ENCODE measurements around the gene TLN1. TPM values are rescaled to one million over a fixed set of nuclear protein-coding genes. Genes with fewer than 3 reads are reported as not detected.

The TLN1 gene
- total RNA-seq, 5 donors from 2014 or later (not counting 1 experiment from before 2014, with no cell fraction given) = 229 to 366 (median 294) TPM

- Histone ChIP-seq H3K9me3 (no peaks in the 10 kb centered on the region), H3K4me1 (ENCODE audit: control insufficient read depth in 1 of 2, extremely low read depth in 1 of 2, insufficient read depth in 2 of 2, low read length in 2 of 2) (peaks cover 16 to 38% of the 10 kb centered on the region in 2 experiments), H3K27me3 (replicated peaks in 1 of 2; ENCODE audit: control insufficient read depth in 2 of 2, extremely low read depth in 1 of 2, insufficient read depth in 2 of 2, low read length in 1 of 2) (no peaks in the 10 kb centered on the region), H3K36me3 (ENCODE audit: control insufficient read depth in 2 of 2, extremely low read depth in 1 of 2, insufficient read depth in 1 of 2, low read length in 1 of 2) (peaks cover 7 to 47% of the 10 kb centered on the region in 2 donors), H3K4me3 (ENCODE audit: control insufficient read depth in 1 of 2, extremely low read depth in 1 of 2, low read length in 1 of 2) (no peak overlapping the region), H3K27ac (ENCODE audit: low read length) (no peak overlapping the region)
- DNase-seq = no peak
- POLR2A ChIA-PET = no interaction called here
- ATAC-seq (replicated peaks in 1 of 4) = no peak
- H3K9me3 Mint-ChIP-seq = no peaks in the 10 kb centered on the region
- no peak overlapping the region for H3K4me3 Mint-ChIP-seq
- no peak overlapping the region for H3K27ac Mint-ChIP-seq
- no CpG with 5 or more reads among the region's 8 CpGs for WGBS (ENCODE audit: insufficient coverage)
- H3K4me1 Mint-ChIP-seq = peaks cover 52 to 55% (median 54%) of the 10 kb centered on the region in 3 donors
- peaks cover 46% of the 10 kb centered on the region for H3K36me3 Mint-ChIP-seq
- no peaks in the 10 kb centered on the region for H3K27me3 Mint-ChIP-seq
- CTCF ChIA-PET = interaction anchor here (0.6 to 1.6 kb wide), 4 partner anchors 13 to 80 kb away, joined by 3 to 4 read pairs (median 3); no protein-coding TSS in a partner anchor
Measured at GRCh38 chr9:35743880-35744518, 12.0 kb upstream of the TLN1 start.

DNA sequence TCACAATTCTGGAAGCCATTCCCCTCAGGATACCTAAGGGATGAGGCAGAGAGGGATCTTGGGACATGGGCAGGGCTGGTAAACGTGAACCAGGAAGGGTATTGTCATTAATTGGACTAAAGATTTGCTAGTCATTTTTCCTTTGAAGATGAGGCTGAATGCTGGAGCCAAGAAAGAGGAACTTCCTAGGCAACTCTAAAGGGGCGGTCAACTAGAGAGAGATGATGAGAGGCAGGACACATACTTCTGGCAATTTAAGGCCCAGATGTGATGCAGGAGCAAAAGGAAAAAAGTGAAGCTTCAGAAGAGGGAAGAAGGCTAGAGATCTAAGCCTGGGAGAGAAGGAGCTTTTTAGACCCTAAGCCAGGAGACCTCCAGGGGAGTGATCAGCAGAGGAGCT is 11.5 kb upstream of the TLN1 start:
- Histone ChIP-seq H3K4me3 (ENCODE audit: control insufficient read depth in 1 of 2, extremely low read depth in 1 of 2, low read length in 1 of 2) (no peak overlapping the region), H3K9me3 (no peaks in the 10 kb centered on the region), H3K4me1 (ENCODE audit: control insufficient read depth in 1 of 2, extremely low read depth in 1 of 2, insufficient read depth in 2 of 2, low read length in 2 of 2) (peaks cover 16 to 36% of the 10 kb centered on the region in 2 experiments), H3K27ac (ENCODE audit: low read length) (no peak overlapping the region), H3K27me3 (replicated peaks in 1 of 2; ENCODE audit: control insufficient read depth in 2 of 2, extremely low read depth in 1 of 2, insufficient read depth in 2 of 2, low read length in 1 of 2) (no peaks in the 10 kb centered on the region), H3K36me3 (ENCODE audit: control insufficient read depth in 2 of 2, extremely low read depth in 1 of 2, insufficient read depth in 1 of 2, low read length in 1 of 2) (peaks cover 7 to 52% of the 10 kb centered on the region in 2 donors)
- peaks cover 52 to 54% (median 54%) of the 10 kb centered on the region in 3 donors for H3K4me1 Mint-ChIP-seq
- POLR2A ChIA-PET = no interaction called here
- DNase-seq = no peak
- H3K27ac Mint-ChIP-seq = peak overlapping the region in 1 of 2 donors; percentile 41
- CTCF ChIA-PET = interaction anchor here (0.6 to 1.1 kb wide), 4 partner anchors 13 to 81 kb away, joined by 3 read pairs; partner anchors contain the start of gene ARHGEF39 (in 1 of the 2)
- 100% methylated on average over 1 of the region's 2 CpGs for WGBS (ENCODE audit: insufficient coverage)
- no peak overlapping the region for H3K4me3 Mint-ChIP-seq
- H3K36me3 Mint-ChIP-seq = peaks cover 51% of the 10 kb centered on the region
- no peak for ATAC-seq (replicated peaks in 1 of 4)
- no peaks in the 10 kb centered on the region for H3K27me3 Mint-ChIP-seq
- H3K9me3 Mint-ChIP-seq = no peaks in the 10 kb centered on the region

DNA sequence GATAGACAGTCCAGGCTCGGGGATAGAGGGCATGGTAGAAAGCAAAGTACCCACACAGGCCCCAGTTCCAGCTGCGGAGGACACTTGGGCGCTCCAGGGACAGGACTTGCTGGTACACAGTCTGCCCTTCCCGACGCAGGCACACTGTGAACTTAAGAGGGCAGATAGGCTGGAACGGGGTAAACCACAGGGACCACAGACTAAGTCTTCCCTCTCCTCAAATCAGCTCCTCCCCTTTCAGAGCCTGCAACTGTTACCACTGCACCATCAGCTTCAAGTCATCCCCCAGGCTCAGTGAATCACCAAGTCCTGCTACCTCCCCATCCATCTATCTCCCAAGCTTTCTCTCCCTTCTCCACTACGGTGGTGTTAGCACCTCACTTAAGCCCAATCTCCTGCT is 9.7 kb upstream of the TLN1 start:
- Histone ChIP-seq H3K4me1 (ENCODE audit: control insufficient read depth in 1 of 2, extremely low read depth in 1 of 2, insufficient read depth in 2 of 2, low read length in 2 of 2) (peaks cover 3 to 19% of the 10 kb centered on the region in 2 experiments), H3K9me3 (no peaks in the 10 kb centered on the region), H3K36me3 (ENCODE audit: control insufficient read depth in 2 of 2, extremely low read depth in 1 of 2, insufficient read depth in 1 of 2, low read length in 1 of 2) (peaks cover 15 to 69% of the 10 kb centered on the region in 2 donors), H3K27me3 (replicated peaks in 1 of 2; ENCODE audit: control insufficient read depth in 2 of 2, extremely low read depth in 1 of 2, insufficient read depth in 2 of 2, low read length in 1 of 2) (no peaks in the 10 kb centered on the region), H3K4me3 (ENCODE audit: control insufficient read depth in 1 of 2, extremely low read depth in 1 of 2, low read length in 1 of 2) (no peak overlapping the region), H3K27ac (ENCODE audit: low read length) (no peak overlapping the region)
- DNase-seq = peak in 1 of 35 experiments; percentile 27
- no peaks in the 10 kb centered on the region for H3K9me3 Mint-ChIP-seq
- H3K4me3 Mint-ChIP-seq = no peak overlapping the region
- ChIA-PET POLR2A (interaction anchor here in 1 of 2 donors (0.6 to 0.7 kb wide), 2 partner anchors 74 to 85 kb away, joined by 3 to 5 read pairs; no protein-coding TSS in a partner anchor), CTCF (interaction anchor here (0.6 to 0.7 kb wide), 2 partner anchors 51 to 690 kb away, joined by 3 to 5 read pairs; no protein-coding TSS in a partner anchor)
- peak overlapping the region; percentile 36 to 64 for H3K27ac Mint-ChIP-seq
- WGBS (ENCODE audit: insufficient coverage) = 41% methylated on average over 7 of the region's 7 CpGs
- peaks cover 36 to 38% (median 37%) of the 10 kb centered on the region in 3 donors for H3K4me1 Mint-ChIP-seq
- H3K27me3 Mint-ChIP-seq = no peaks in the 10 kb centered on the region
- peak in 2 of 4 experiments; percentile 30 to 32 for ATAC-seq (replicated peaks in 1 of 4)
- peaks cover 61% of the 10 kb centered on the region for H3K36me3 Mint-ChIP-seq

- no peaks in the 10 kb centered on the region for H3K9me3 ChIP-seq
- H3K27ac ChIP-seq (ENCODE audit: low read length) = no peak overlapping the region
- WGBS (ENCODE audit: insufficient coverage) = 95% methylated on average over 4 of the region's 6 CpGs
- no peaks in the 10 kb centered on the region for H3K9me3 Mint-ChIP-seq
- H3K27ac Mint-ChIP-seq = no peak overlapping the region
- H3K4me3 Mint-ChIP-seq = no peak overlapping the region
- H3K36me3 ChIP-seq (ENCODE audit: control insufficient read depth in 2 of 2, extremely low read depth in 1 of 2, insufficient read depth in 1 of 2, low read length in 1 of 2) = peaks cover 19 to 84% of the 10 kb centered on the region in 2 donors
- ChIA-PET CTCF (interaction anchor here in 1 of 2 donors (0.5 kb wide), 1 partner anchor 17 kb away, joined by 3 read pairs; no protein-coding TSS in a partner anchor), POLR2A (no interaction called here)
- no peaks in the 10 kb centered on the region for H3K27me3 ChIP-seq (replicated peaks in 1 of 2; ENCODE audit: control insufficient read depth in 2 of 2, extremely low read depth in 1 of 2, insufficient read depth in 2 of 2, low read length in 1 of 2)
- H3K4me3 ChIP-seq (ENCODE audit: control insufficient read depth in 1 of 2, extremely low read depth in 1 of 2, low read length in 1 of 2) = no peak overlapping the region
- ATAC-seq (replicated peaks in 1 of 4) (no peak), DNase-seq (no peak)
- peaks cover 3 to 19% of the 10 kb centered on the region in 2 experiments for H3K4me1 ChIP-seq (ENCODE audit: control insufficient read depth in 1 of 2, extremely low read depth in 1 of 2, insufficient read depth in 2 of 2, low read length in 2 of 2)
- H3K4me1 Mint-ChIP-seq = peaks cover 28 to 34% (median 34%) of the 10 kb centered on the region in 3 donors
- H3K27me3 Mint-ChIP-seq = no peaks in the 10 kb centered on the region
- H3K36me3 Mint-ChIP-seq = peaks cover 62% of the 10 kb centered on the region
Measured at GRCh38 chr9:35740243-35740642, 8.2 kb upstream of the TLN1 start.

GRCh38 chr9:35738924-35739323 is 6.9 kb upstream of the TLN1 start:
- Histone ChIP-seq H3K9me3 (no peaks in the 10 kb centered on the region), H3K27ac (ENCODE audit: low read length) (no peak overlapping the region), H3K4me1 (ENCODE audit: control insufficient read depth in 1 of 2, extremely low read depth in 1 of 2, insufficient read depth in 2 of 2, low read length in 2 of 2) (peaks cover 3 to 21% of the 10 kb centered on the region in 2 experiments), H3K27me3 (replicated peaks in 1 of 2; ENCODE audit: control insufficient read depth in 2 of 2, extremely low read depth in 1 of 2, insufficient read depth in 2 of 2, low read length in 1 of 2) (no peaks in the 10 kb centered on the region), H3K36me3 (ENCODE audit: control insufficient read depth in 2 of 2, extremely low read depth in 1 of 2, insufficient read depth in 1 of 2, low read length in 1 of 2) (peaks cover 19 to 80% of the 10 kb centered on the region in 2 donors), H3K4me3 (ENCODE audit: control insufficient read depth in 1 of 2, extremely low read depth in 1 of 2, low read length in 1 of 2) (no peak overlapping the region)
- 100% methylated on average over 3 of the region's 7 CpGs for WGBS (ENCODE audit: insufficient coverage)
- Mint-ChIP-seq H3K27ac (peak overlapping the region in 1 of 2 donors; percentile 39), H3K36me3 (peaks cover 62% of the 10 kb centered on the region), H3K27me3 (no peaks in the 10 kb centered on the region), H3K9me3 (no peaks in the 10 kb centered on the region), H3K4me3 (no peak overlapping the region), H3K4me1 (peaks cover 26 to 35% (median 31%) of the 10 kb centered on the region in 3 donors)
- POLR2A ChIA-PET = no interaction called here
- DNase-seq = no peak
- ATAC-seq (replicated peaks in 1 of 4) = no peak
- CTCF ChIA-PET = interaction anchor here in 1 of 2 donors (0.7 to 3.4 kb wide), 2 partner anchors 9 to 11 kb away, joined by 4 to 13 read pairs; partner anchors contain the start of genes GBA2 and RGP1

GRCh38 chr9:35738186-35738585 is 6.2 kb upstream of the TLN1 start:
- peaks cover 6 to 28% of the 10 kb centered on the region in 2 experiments for H3K4me1 ChIP-seq (ENCODE audit: control insufficient read depth in 1 of 2, extremely low read depth in 1 of 2, insufficient read depth in 2 of 2, low read length in 2 of 2)
- no peaks in the 10 kb centered on the region for H3K27me3 ChIP-seq (replicated peaks in 1 of 2; ENCODE audit: control insufficient read depth in 2 of 2, extremely low read depth in 1 of 2, insufficient read depth in 2 of 2, low read length in 1 of 2)
- no peak overlapping the region for H3K27ac ChIP-seq (ENCODE audit: low read length)
- POLR2A ChIA-PET = no interaction called here
- CTCF ChIA-PET = interaction anchor here (0.6 to 3.4 kb wide), 4 partner anchors 10 to 1076 kb away, joined by 3 to 13 read pairs (median 4); partner anchors contain the start of genes GBA2 (in 1 of the 2) and RGP1 (in 1 of the 2)
- 93% methylated on average over 4 of the region's 4 CpGs for WGBS (ENCODE audit: insufficient coverage)
- no peak overlapping the region for H3K4me3 Mint-ChIP-seq
- DNase-seq = no peak
- H3K9me3 Mint-ChIP-seq = no peaks in the 10 kb centered on the region
- no peak overlapping the region for H3K27ac Mint-ChIP-seq
- no peak for ATAC-seq (replicated peaks in 1 of 4)
- peaks cover 19 to 72% of the 10 kb centered on the region in 2 donors for H3K36me3 ChIP-seq (ENCODE audit: control insufficient read depth in 2 of 2, extremely low read depth in 1 of 2, insufficient read depth in 1 of 2, low read length in 1 of 2)
- peaks cover 55% of the 10 kb centered on the region for H3K36me3 Mint-ChIP-seq
- H3K4me3 ChIP-seq (ENCODE audit: control insufficient read depth in 1 of 2, extremely low read depth in 1 of 2, low read length in 1 of 2) = no peak overlapping the region
- H3K27me3 Mint-ChIP-seq = no peaks in the 10 kb centered on the region
- H3K9me3 ChIP-seq = no peaks in the 10 kb centered on the region
- peaks cover 28 to 37% (median 35%) of the 10 kb centered on the region in 3 donors for H3K4me1 Mint-ChIP-seq
